Gastrocnemius medialis (tissue), 4 donors: Measurements from ENCODE around the gene NOX5. TPM values are rescaled to one million over a fixed set of nuclear protein-coding genes. Genes with fewer than 3 reads are reported as not detected.

Source experiments
- ATAC-seq, 2 donors: fragments of 150-250 bp; one replicate each; pipeline ENCODE4 v1.9.1; 2016
- DNase-seq, 2 donors: peaks; one replicate each; pipeline ENCODE4 v3.0.0-alpha.2; 2019
- H3K27ac ChIP-seq, 4 donors: fragments of 200-600 bp; sonication (generic); 1 replicate in 1 of 4; 2 replicates in 3 of 4; pipeline ENCODE4 v1.5.1; 2016 to 2018; ENCODE audit warnings: mild to moderate bottlenecking in 2 of 4, moderate library complexity in 1 of 4
- H3K27me3 ChIP-seq, 3 donors: fragments of 200-600 bp; sonication (generic) in 2 of 3; 1 replicate in 1 of 3; 2 replicates in 2 of 3; pipeline versions ENCODE4 v1.5.1 to v1.6.0; 2016 to 2019; ENCODE audit warnings: mild to moderate bottlenecking in 1 of 3, moderate library complexity in 1 of 3
- H3K36me3 ChIP-seq, 2 donors: fragments of 200-600 bp; sonication (generic) in 1 of 2; one replicate each; pipeline ENCODE4 v1.5.1; 2017 to 2018
- H3K4me1 ChIP-seq, 2 donors: fragments of 200-600 bp; sonication (generic) in 1 of 2; one replicate each; pipeline ENCODE4 v1.5.1; 2016 to 2017; ENCODE audit warnings: mild to moderate bottlenecking in 2 of 2
- H3K4me3 ChIP-seq, 4 donors: fragments of 200-600 bp; sonication (generic) in 3 of 4; 1 replicate in 1 of 4; 2 replicates in 3 of 4; pipeline ENCODE4 v1.5.1; 2016 to 2019; ENCODE audit warnings: mild to moderate bottlenecking in 2 of 4
- H3K9me3 ChIP-seq, 3 donors: fragments of 200-600 bp; sonication (generic) in 2 of 3; 1 replicate in 1 of 3; 2 replicates in 2 of 3; pipeline ENCODE4 v1.5.1; 2016 to 2019
- CTCF ChIP-seq, 5 experiments: fragments of 450-650 bp in 3 of 5; fragments of 200-600 bp in 2 of 5; sonication (generic) in 2 of 5; IDR thresholded peaks in 4 of 5; conservative IDR thresholded peaks in 1 of 5; 1 replicate in 4 of 5; 2 replicates in 1 of 5; pipeline ENCODE4 v1.5.1; 2016 to 2019; ENCODE audit warnings: antibody characterized with exemption in 5 of 5, mild to moderate bottlenecking in 3 of 5, moderate library complexity in 3 of 5
- POLR2A ChIP-seq, 2 donors: fragments of 450-650 bp; IDR thresholded peaks; one replicate each; pipeline ENCODE4 v1.6.1; 2017; ENCODE audit warnings: antibody characterized with exemption in 2 of 2, mild to moderate bottlenecking in 2 of 2, moderate library complexity in 2 of 2
- in situ Hi-C, 4 donors: fragments of 200-750 bp; cut with MboI; loops; one replicate each; pipeline versions ENCODE4 v1.15.0 to v1.8.0; 2017; ENCODE audit warnings: low sequenced_read_pairs in 4 of 4
- intact Hi-C: fragments of 100-400 bp; cut with DNase I; formaldehyde crosslinking; loops from one replicate; pipeline ENCODE4 v1.15.1; 2023; ENCODE audit warnings: low total_unique reads
- total RNA-seq, 4 donors: library from RNA; depleted of rRNA; stranded (reverse); fragments of >200 nt; gene quantifications; one replicate each; pipeline versions ENCODE4 v1.1.0 to v1.2.3, GENCODE V29; 2016

NOX5 gene
- not detected for total RNA-seq

DNA sequence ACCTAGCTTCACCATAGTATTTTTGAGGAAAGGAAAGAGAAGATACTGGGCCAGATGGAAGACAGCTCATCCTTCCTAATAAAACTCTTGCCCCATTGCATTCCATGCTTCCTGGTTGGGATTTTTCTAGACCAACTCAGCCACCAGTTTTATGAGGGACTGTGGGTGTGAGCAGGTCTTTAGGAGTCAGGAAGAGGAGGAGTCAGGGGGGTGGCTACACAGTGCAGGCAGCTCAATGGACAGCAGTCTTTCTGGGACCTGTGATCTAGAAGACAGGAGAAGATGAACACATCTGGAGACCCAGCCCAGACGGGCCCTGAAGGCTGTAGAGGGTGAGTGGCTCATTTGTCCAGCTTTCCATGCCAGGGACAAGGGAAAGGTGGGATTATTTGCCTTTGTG is at the start of gene NOX5:
NOX5 (plus strand) TSS at position 242 of the 400 bp plus-strand sequence; CDS start at position 283, 41 bp downstream.
- intact Hi-C loops (no loop called here), in situ Hi-C loops (no loop called here)
- H3K9me3 ChIP-seq, result no peaks in the 10 kb centered on the region
- no peaks in the 10 kb centered on the region for H3K36me3 ChIP-seq
- no peak for ATAC-seq
- no peak within 1 kb of the TSS for H3K27ac ChIP-seq
- no peak for DNase-seq
- TF ChIP-seq POLR2A (IDR thresholded peaks at IDR 0.05) (no peak), CTCF (IDR thresholded peaks at IDR 0.05 in 4 of 5, conservative IDR thresholded peaks at IDR 0.05 in 1 of 5) (no peak)
- peaks cover 0 to under 1% (median 0%) of the 10 kb centered on the region in 3 donors for H3K27me3 ChIP-seq
- H3K4me3 ChIP-seq, result no peak within 1 kb of the TSS
- H3K4me1 ChIP-seq, result no peaks in the 10 kb centered on the region

DNA sequence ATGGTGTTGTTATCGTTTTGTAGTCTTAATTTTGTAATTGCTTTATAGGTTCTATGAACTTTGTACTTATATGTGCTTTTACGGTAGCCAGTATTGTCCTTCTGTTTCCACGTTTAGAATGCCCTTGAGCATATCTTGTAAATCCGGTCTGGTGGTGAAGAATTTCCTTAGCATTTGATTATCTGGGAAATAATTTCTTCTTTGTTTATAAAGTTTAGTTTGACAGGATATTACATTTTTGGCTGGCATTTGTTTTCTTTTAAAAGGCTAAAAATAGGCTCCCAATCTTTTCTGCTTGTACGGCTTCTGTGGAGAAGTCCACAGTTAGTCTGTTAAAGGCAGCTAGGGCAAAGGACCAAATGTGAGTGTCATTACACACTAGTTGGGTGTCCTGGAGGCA is 47.5 kb upstream of the NOX5 start:
- TF ChIP-seq CTCF (IDR thresholded peaks at IDR 0.05 in 4 of 5, conservative IDR thresholded peaks at IDR 0.05 in 1 of 5) (no peak), POLR2A (IDR thresholded peaks at IDR 0.05) (no peak)
- Histone ChIP-seq H3K9me3 (peaks cover 0 to 20% (median 0%) of the 10 kb centered on the region in 3 donors), H3K27ac (no peak overlapping the region), H3K27me3 (peaks cover 0 to 4% (median 0%) of the 10 kb centered on the region in 3 donors), H3K4me1 (no peaks in the 10 kb centered on the region), H3K4me3 (no peak overlapping the region), H3K36me3 (no peaks in the 10 kb centered on the region)
- in situ Hi-C loops, result no loop called here
- ATAC-seq (no peak), DNase-seq (no peak)
- intact Hi-C loops, result no loop called here

GRCh38 chr15:68967948-68968347 is 46.5 kb upstream of the NOX5 start:
- Histone ChIP-seq H3K27ac (no peak overlapping the region), H3K9me3 (peaks cover 0 to 20% (median 0%) of the 10 kb centered on the region in 3 donors), H3K4me1 (no peaks in the 10 kb centered on the region), H3K36me3 (no peaks in the 10 kb centered on the region), H3K27me3 (peaks cover 0 to 4% (median 0%) of the 10 kb centered on the region in 3 donors), H3K4me3 (no peak overlapping the region)
- ATAC-seq (no peak), DNase-seq (no peak)
- intact Hi-C loops (no loop called here), in situ Hi-C loops (no loop called here)
- TF ChIP-seq CTCF (IDR thresholded peaks at IDR 0.05 in 4 of 5, conservative IDR thresholded peaks at IDR 0.05 in 1 of 5), result no peak
- no peak for TF ChIP-seq POLR2A (IDR thresholded peaks at IDR 0.05)

- H3K4me3 ChIP-seq, result no peak overlapping the region
- no peak overlapping the region for H3K27ac ChIP-seq
- peaks cover 0 to 4% (median 0%) of the 10 kb centered on the region in 3 donors for H3K27me3 ChIP-seq
- no peak for DNase-seq
- ATAC-seq, result no peak
- H3K9me3 ChIP-seq, result peaks cover 0 to 20% (median 0%) of the 10 kb centered on the region in 3 donors
- in situ Hi-C loops (no loop called here), intact Hi-C loops (no loop called here)
- no peaks in the 10 kb centered on the region for H3K4me1 ChIP-seq
- TF ChIP-seq CTCF (IDR thresholded peaks at IDR 0.05 in 4 of 5, conservative IDR thresholded peaks at IDR 0.05 in 1 of 5), result no peak
- no peak for TF ChIP-seq POLR2A (IDR thresholded peaks at IDR 0.05)
- H3K36me3 ChIP-seq, result no peaks in the 10 kb centered on the region
These were observed 45.2 kb upstream of the NOX5 start for GRCh38 chr15:68969298-68969697.
